GM12874 (cell line): ENCODE measurements around the gene MEIS2.

Experiments used
- CTCF ChIP-seq: IDR thresholded peaks from 2 replicates; pipeline ENCODE4 v1.5.1; 2011; ENCODE audit warnings: low read depth, mild to moderate bottlenecking, control low read depth, low read length, moderate library complexity; ENCODE audit not compliant: insufficient read depth

Gene MEIS2

GRCh38 chr15:37004373-37004869, 95.9 kb downstream of the MEIS2 start:
- TF ChIP-seq CTCF = no peak

- TF ChIP-seq CTCF = no peak
These were observed 98.2 kb downstream of the MEIS2 start for GRCh38 chr15:37002041-37002672.

- TF ChIP-seq CTCF = no peak
These were observed 98.9 kb downstream of the MEIS2 start for GRCh38 chr15:37001417-37001816.

GRCh38 chr15:36999778-37000177, 100.6 kb downstream of the MEIS2 start:
- no peak for TF ChIP-seq CTCF

- no peak for TF ChIP-seq CTCF
These were observed 103.7 kb downstream of the MEIS2 start for GRCh38 chr15:36996538-36997181.

- no peak for TF ChIP-seq CTCF
These were observed 104.2 kb downstream of the MEIS2 start for GRCh38 chr15:36996121-36996520.

GRCh38 chr15:36994790-36995189, 105.6 kb downstream of the MEIS2 start:
- TF ChIP-seq CTCF = no peak
